SK-N-SH treated with all-trans-retinoic acid at 6 μM for 48 hours (cell line): ENCODE results near the gene RHOXF1.
"Not testable (repeated sequence)": the region's sequence is repeated elsewhere in the genome, so short reads cannot be mapped to it uniquely, and the experiment has no call there.

Source experiments
- SNAI2 ChIP-seq: fragments of 250-450 bp; sonication (Bioruptor Pico); IDR thresholded peaks from 2 replicates; pipeline ENCODE4 v1.5.0; 2020; ENCODE audit warnings: mild to moderate bottlenecking, moderate library complexity
- ZNF565 ChIP-seq: fragments of 450-650 bp; formaldehyde crosslinking; conservative IDR thresholded peaks from 2 replicates; pipeline ENCODE4 v1.5.0; 2020; ENCODE audit warnings: low read depth, mild to moderate bottlenecking, moderate library complexity
- TF ChIP-seq, protein P1 (sequence below): fragments of 250-450 bp; sonication (Bioruptor Pico); IDR thresholded peaks from 2 replicates; pipeline ENCODE4 v1.5.1; 2020; ENCODE audit warnings: low read depth, mild to moderate bottlenecking, moderate library complexity

DNA sequence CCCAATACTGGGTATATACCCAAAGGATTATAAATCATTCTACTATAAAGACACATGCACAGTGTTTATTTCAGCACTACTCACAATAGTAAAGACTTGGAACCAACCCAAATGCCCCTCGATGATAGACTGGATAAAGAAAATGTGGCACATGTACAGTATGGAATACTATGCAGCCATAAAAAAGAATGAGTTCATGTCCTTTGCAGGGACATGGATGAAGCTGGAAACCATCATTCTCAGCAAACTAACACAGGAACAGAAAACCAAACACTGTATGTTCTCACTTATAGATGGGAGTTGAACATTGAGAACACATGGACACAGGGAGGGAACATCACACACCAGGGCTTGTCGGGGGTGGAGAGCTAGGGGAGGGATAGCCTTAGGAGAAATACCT is 11.0 kb downstream of the RHOXF1 start:
- not testable (repeated sequence) for TF ChIP-seq ZNF565, SNAI2
- TF ChIP-seq, protein P1, sequence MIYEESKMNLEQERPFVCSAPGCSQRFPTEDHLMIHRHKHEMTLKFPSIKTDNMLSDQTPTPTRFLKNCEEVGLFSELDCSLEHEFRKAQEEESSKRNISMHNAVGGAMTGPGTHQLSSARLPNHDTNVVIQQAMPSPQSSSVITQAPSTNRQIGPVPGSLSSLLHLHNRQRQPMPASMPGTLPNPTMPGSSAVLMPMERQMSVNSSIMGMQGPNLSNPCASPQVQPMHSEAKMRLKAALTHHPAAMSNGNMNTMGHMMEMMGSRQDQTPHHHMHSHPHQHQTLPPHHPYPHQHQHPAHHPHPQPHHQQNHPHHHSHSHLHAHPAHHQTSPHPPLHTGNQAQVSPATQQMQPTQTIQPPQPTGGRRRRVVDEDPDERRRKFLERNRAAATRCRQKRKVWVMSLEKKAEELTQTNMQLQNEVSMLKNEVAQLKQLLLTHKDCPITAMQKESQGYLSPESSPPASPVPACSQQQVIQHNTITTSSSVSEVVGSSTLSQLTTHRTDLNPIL (CRISPR knock-in tag), result not testable (repeated sequence)
